Peyer's patch (tissue), 4 donors: ENCODE data around the gene CHN2. TPM values are rescaled to one million over a fixed set of nuclear protein-coding genes. Genes with fewer than 3 reads are reported as not detected.

ENCODE experiments used
- DNase-seq, 3 donors: peaks; one replicate each; pipeline ENCODE4 v3.0.0-alpha.2; 2017 to 2019
- H3K27ac ChIP-seq, 4 donors: fragments of 200-600 bp; sonication (generic); one replicate each; pipeline ENCODE4 v1.5.1; 2016 to 2019
- H3K27me3 ChIP-seq, 2 donors: fragments of 200-600 bp; sonication (generic); one replicate each; pipeline ENCODE4 v1.5.1; 2019
- H3K36me3 ChIP-seq, 3 donors: fragments of 200-600 bp; sonication (generic); one replicate each; pipeline ENCODE4 v1.5.1; 2016 to 2019
- H3K4me1 ChIP-seq, 4 donors: fragments of 200-600 bp; sonication (generic); one replicate each; pipeline ENCODE4 v1.5.1; 2016 to 2019
- H3K4me3 ChIP-seq, 4 donors: fragments of 200-600 bp; sonication (generic); 1 replicate in 3 of 4; 2 replicates in 1 of 4; pipeline ENCODE4 v1.5.1; 2016 to 2019; ENCODE audit warnings: mild to moderate bottlenecking in 1 of 4
- H3K9me3 ChIP-seq, 4 donors: fragments of 200-600 bp; sonication (generic); one replicate each; pipeline ENCODE4 v1.5.1; 2016 to 2019; ENCODE audit warnings: mild to moderate bottlenecking in 1 of 4
- POLR2A ChIP-seq, 2 donors: fragments of 450-650 bp; IDR thresholded peaks; one replicate each; pipeline ENCODE4 v1.5.1; 2017; ENCODE audit warnings: antibody characterized with exemption in 2 of 2, mild to moderate bottlenecking in 2 of 2, moderate library complexity in 2 of 2
- total RNA-seq, 4 donors: library from RNA; depleted of rRNA; stranded (reverse); fragments of >200 nt; gene quantifications; one replicate each; pipeline ENCODE4 v1.1.0, GENCODE V29; 2016
- TF ChIP-seq, protein P1 (sequence below), 6 experiments: fragments of 450-650 bp in 4 of 6; fragments of 200-600 bp in 2 of 6; sonication (generic) in 1 of 6; IDR thresholded peaks; one replicate each; pipeline ENCODE4 v1.5.1; 2017 to 2019; ENCODE audit warnings: antibody characterized with exemption in 6 of 6, mild to moderate bottlenecking in 3 of 6, moderate library complexity in 1 of 6

The CHN2 gene
- total RNA-seq, 4 donors from 2014 or later, result 29.7 to 159 (median 120) TPM

DNA sequence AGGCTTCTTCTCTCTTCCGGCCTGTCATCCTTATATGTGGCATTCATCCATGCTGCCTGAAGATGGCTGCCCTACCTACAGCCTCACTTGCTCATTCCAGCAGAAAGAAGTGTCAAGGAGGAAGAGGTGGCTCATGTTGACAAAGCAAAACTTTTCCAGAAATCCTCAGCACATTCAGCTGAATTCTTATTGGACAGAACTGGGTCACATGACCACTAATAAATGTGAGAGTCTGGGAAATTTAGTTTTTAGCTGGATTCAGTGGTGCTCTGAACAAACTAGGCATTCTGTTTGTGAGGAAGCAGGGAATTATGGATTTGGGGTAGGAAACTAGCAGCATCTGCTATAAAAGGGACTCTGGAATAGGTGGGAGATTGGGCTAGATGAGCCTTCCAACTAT, 58.6 kb downstream of the CHN2 start:
- H3K36me3 ChIP-seq, result no peaks in the 10 kb centered on the region
- DNase-seq, result no peak
- H3K27ac ChIP-seq, result no peak overlapping the region
- H3K4me3 ChIP-seq, result no peak overlapping the region
- H3K4me1 ChIP-seq, result peaks cover 0 to 24% (median 0%) of the 10 kb centered on the region in 4 donors
- H3K9me3 ChIP-seq, result no peaks in the 10 kb centered on the region
- no peak for TF ChIP-seq POLR2A (IDR thresholded peaks at IDR 0.05)
- TF ChIP-seq, protein P1, sequence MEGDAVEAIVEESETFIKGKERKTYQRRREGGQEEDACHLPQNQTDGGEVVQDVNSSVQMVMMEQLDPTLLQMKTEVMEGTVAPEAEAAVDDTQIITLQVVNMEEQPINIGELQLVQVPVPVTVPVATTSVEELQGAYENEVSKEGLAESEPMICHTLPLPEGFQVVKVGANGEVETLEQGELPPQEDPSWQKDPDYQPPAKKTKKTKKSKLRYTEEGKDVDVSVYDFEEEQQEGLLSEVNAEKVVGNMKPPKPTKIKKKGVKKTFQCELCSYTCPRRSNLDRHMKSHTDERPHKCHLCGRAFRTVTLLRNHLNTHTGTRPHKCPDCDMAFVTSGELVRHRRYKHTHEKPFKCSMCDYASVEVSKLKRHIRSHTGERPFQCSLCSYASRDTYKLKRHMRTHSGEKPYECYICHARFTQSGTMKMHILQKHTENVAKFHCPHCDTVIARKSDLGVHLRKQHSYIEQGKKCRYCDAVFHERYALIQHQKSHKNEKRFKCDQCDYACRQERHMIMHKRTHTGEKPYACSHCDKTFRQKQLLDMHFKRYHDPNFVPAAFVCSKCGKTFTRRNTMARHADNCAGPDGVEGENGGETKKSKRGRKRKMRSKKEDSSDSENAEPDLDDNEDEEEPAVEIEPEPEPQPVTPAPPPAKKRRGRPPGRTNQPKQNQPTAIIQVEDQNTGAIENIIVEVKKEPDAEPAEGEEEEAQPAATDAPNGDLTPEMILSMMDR (IDR thresholded peaks at IDR 0.05), result no peak
- no peaks in the 10 kb centered on the region for H3K27me3 ChIP-seq

DNA sequence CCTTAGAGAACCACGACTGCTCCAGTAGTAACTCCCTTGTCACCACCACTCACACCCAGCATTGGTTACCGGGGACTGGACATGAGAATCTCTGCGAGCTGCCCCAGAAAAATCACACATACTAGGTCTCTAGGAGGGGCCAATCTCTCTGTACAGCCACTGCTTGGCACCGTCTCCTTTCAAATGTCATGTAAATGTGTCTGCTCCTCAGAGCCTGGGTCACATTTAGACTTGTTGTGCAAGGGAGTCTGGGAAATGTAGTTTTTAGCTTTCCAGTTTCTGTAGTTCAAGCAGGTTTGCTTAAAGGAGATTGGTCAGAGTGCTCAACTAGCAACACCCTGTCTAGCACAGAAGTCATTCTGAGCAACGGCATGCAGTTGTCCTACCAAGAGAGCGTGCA, 60.0 kb downstream of the CHN2 start:
- no peak for DNase-seq
- TF ChIP-seq, protein P1 (IDR thresholded peaks at IDR 0.05), result no peak
- TF ChIP-seq POLR2A (IDR thresholded peaks at IDR 0.05), result no peak
- no peaks in the 10 kb centered on the region for H3K27me3 ChIP-seq
- no peak overlapping the region for H3K4me3 ChIP-seq
- no peak overlapping the region for H3K27ac ChIP-seq
- no peaks in the 10 kb centered on the region for H3K36me3 ChIP-seq
- H3K4me1 ChIP-seq, result peaks cover 0 to 19% (median 0%) of the 10 kb centered on the region in 4 donors
- H3K9me3 ChIP-seq, result no peaks in the 10 kb centered on the region

DNA sequence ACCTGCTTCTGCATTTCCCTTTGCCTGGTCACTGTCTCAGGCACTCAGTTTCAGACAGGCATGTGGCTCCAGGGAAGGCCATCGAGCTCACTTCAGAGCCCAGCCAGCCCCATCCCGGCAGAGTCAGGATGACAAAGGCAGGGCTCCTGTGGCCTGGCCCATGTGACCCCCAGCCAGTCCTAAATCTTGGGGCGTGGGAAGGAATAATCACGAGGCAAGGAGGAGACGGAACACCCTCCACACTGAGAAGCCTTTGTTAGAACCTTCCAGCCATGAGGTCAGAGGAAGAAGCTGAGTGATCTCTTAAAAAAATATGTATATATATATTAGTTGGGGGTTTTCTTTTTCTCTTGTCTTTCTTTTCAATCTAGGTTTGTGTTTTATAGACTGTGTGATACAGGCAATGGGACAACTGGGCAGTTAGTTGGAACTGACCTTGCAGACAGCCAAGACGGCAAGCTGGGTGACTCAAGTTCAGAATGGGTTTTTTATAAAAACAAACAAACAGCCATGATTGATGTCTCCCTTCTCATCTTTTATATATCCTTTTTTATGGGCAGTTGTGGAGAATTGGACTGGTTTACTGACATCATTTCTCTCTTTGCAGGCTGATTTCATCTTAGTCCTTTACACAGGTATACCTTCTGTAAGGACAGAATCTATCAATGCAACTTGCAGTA, 60.8 kb downstream of the CHN2 start:
- peaks cover 0 to 19% (median 0%) of the 10 kb centered on the region in 4 donors for H3K4me1 ChIP-seq
- H3K4me3 ChIP-seq, result no peak overlapping the region

GRCh38 chr7:29255906-29256692, 61.5 kb downstream of the CHN2 start:
- Histone ChIP-seq H3K9me3 (no peaks in the 10 kb centered on the region), H3K27me3 (no peaks in the 10 kb centered on the region), H3K36me3 (no peaks in the 10 kb centered on the region), H3K4me1 (peaks cover 0 to 19% (median 0%) of the 10 kb centered on the region in 4 donors), H3K27ac (peak overlapping the region in 2 of 4 donors; percentile 23 to 66), H3K4me3 (no peak overlapping the region)
- DNase-seq, result no peak
- TF ChIP-seq, protein P1 (IDR thresholded peaks at IDR 0.05), result peak in 1 of 6 experiments; percentile 6
- TF ChIP-seq POLR2A (IDR thresholded peaks at IDR 0.05), result no peak

More for the DNA sequence above, 60.8 kb downstream of the CHN2 start:
- peak overlapping the region in 1 of 4 donors; percentile 66 for H3K27ac ChIP-seq
- TF ChIP-seq, protein P1 (IDR thresholded peaks at IDR 0.05), result no peak
- TF ChIP-seq POLR2A (IDR thresholded peaks at IDR 0.05), result no peak
- DNase-seq, result no peak
- H3K36me3 ChIP-seq, result no peaks in the 10 kb centered on the region
- H3K9me3 ChIP-seq, result no peaks in the 10 kb centered on the region
- H3K27me3 ChIP-seq, result no peaks in the 10 kb centered on the region

GRCh38 chr7:29256693-29257002, 62.1 kb downstream of the CHN2 start:
- no peak for DNase-seq
- Histone ChIP-seq H3K27ac (peak overlapping the region in 2 of 4 donors; percentile 23 to 66), H3K36me3 (no peaks in the 10 kb centered on the region), H3K9me3 (no peaks in the 10 kb centered on the region), H3K4me3 (no peak overlapping the region), H3K4me1 (peaks cover 0 to 19% (median 0%) of the 10 kb centered on the region in 4 donors), H3K27me3 (no peaks in the 10 kb centered on the region)
- TF ChIP-seq POLR2A (IDR thresholded peaks at IDR 0.05), result no peak
- TF ChIP-seq, protein P1 (IDR thresholded peaks at IDR 0.05), result no peak
